GM21423 (cell line): ENCODE data around the gene LSM2.
"Not testable (repeated sequence)": the region's sequence is repeated elsewhere in the genome, so short reads cannot be mapped to it uniquely, and the experiment has no call there.

Experiments used
- ATAC-seq: cut with Tn5 transposase; IDR thresholded peaks from one replicate; pipeline ENCODE4 v1.9.1; 2021; ENCODE audit warnings: mild to moderate bottlenecking, moderate library complexity; ENCODE audit not compliant: unreplicated experiment

LSM2 gene

DNA sequence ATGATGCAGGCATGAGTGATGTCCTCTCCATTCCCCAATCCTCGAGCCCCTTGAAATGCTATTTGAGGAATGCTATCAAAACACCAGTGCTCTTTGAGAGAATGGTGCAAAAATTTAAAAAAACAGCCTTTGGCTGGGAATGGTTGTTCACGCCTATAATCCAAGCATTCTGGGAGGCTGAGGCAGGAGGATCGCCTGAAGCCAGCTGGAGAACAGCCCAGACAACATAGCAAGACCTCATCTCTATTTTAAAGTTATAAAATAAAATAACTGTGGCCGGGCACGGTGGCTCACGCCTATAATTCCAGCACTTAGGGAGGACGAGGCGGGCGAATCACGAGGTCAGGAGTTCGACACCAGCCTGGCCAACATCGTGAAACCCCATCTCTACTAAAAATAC is 7.0 kb downstream of the LSM2 start:
- ATAC-seq: no peak

GRCh38 chr6:31797588-31797987 is 9.2 kb downstream of the LSM2 start:
- ATAC-seq: no peak

GRCh38 chr6:31796993-31797385 is 9.8 kb downstream of the LSM2 start:
- no peak for ATAC-seq

GRCh38 chr6:31795616-31796298 is 11.0 kb downstream of the LSM2 start, which contains the start of gene VARS1:
Gene VARS1 (minus strand): TSS chr6:31795752. CDS start chr6:31795217, 535 bp downstream.
- ATAC-seq: peak; percentile 72

- ATAC-seq: peak; percentile 20
Observed at GRCh38 chr6:31794866-31795615, 11.7 kb downstream of the LSM2 start.

DNA sequence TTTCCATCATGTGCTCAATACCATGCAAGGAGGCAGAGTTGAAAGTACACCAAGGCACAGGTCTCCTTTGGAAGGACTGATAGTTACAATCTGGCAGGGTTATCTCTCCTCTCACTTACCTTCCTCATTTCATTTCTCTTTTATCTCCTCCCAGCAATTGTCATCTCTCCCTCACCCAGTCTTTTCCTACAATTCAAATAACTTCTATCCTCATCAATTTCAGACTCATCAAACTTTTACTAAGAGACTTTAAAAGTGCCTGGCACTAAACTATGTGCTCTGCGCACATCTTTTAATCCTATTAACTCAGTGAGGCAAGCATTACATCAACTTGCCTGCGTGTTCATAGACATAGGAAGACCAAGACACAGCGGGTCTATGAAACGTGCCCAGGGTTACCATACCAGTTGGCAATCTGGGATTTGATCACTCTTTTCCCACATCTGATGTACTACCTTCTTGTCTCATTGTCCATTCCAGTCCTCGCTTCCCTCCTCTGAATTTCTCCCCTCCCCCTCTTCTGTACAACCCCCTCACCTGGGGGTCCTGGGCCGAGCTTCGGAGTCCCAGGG is 12.4 kb downstream of the LSM2 start:
- ATAC-seq: no peak

GRCh38 chr6:31793927-31794245 is 12.9 kb downstream of the LSM2 start:
- not testable (repeated sequence) for ATAC-seq

- no peak for ATAC-seq
Observed at GRCh38 chr6:31792761-31793171, 14.0 kb downstream of the LSM2 start.

DNA sequence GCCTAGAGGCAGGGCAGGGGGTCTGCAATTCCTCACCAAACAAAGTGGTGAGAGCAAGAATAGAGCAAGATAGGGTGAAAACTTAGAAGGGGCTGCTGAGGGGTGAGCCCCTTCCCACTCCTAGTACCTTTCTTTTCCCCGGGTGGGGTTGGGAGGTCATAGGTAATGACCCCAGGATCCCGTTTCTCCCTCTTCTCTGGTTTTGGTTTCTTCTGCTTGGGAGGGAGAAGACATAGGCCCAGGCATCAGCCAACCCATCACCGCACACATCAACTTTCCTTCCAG is 14.7 kb downstream of the LSM2 start:
- no peak for ATAC-seq

- ATAC-seq: no peak
Observed at GRCh38 chr6:31791324-31792089, 15.3 kb downstream of the LSM2 start.

DNA sequence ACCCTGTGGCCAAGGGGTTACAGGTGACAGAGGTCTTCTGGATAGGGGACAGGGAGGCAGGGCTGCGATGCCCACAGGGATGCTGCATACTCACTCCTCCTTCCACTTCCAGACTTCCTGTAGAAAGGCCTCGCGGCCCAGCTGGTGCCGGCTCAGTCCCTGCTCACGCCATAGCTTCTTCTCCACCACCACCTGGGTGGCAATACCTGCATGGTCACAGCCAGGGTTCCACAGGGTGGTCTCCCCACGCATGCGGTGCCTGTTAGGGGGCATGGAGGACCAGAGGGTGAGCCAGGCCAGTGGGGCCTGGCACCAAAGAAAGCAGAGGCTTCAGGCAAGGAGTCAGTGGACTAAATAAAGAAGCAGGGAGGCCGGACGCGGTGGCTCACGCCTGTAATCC is 21.3 kb downstream of the LSM2 start:
- ATAC-seq: no peak

DNA sequence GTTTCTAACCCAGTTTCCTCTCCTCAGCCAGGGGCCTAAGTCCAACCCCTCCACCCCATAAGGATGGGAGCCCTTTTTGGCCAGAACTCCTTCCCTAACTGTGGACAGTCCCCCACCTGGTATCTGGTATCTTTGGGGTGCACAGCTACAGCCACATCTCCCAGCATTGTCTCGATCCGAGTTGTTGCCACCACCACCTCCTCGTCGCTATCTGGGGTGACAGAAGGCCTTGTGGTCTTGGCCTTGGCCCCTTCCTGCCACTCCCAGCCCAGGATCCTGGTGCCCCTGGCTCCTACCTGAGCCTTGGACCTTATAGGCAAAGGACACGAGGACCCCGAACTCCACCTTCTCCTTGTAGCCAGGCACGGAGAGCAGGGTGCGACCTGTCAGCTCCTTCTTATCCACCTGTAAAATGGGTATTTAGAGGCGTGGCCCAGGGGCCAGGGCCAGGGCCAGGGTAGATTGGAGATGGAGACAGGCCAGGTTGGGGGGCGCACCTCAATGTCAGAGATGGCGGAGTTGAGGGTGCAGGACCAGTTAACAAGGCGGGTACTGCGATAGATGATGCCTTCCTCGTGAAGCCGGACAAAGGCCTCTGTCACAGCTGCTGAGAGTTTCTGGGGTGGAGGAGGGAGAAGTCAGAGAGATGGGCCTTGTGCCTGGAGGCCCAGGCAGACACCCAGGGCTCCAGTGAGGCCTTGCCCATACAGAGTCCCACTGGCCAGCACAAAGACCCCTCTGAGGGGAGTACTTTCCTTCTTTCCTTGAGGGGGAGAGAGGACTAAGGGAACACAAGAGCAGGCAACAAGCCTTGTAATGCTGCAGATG is 22.5 kb downstream of the LSM2 start:
- ATAC-seq: no peak

- ATAC-seq: no peak
Observed at GRCh38 chr6:31782126-31782855, 24.5 kb downstream of the LSM2 start.

DNA sequence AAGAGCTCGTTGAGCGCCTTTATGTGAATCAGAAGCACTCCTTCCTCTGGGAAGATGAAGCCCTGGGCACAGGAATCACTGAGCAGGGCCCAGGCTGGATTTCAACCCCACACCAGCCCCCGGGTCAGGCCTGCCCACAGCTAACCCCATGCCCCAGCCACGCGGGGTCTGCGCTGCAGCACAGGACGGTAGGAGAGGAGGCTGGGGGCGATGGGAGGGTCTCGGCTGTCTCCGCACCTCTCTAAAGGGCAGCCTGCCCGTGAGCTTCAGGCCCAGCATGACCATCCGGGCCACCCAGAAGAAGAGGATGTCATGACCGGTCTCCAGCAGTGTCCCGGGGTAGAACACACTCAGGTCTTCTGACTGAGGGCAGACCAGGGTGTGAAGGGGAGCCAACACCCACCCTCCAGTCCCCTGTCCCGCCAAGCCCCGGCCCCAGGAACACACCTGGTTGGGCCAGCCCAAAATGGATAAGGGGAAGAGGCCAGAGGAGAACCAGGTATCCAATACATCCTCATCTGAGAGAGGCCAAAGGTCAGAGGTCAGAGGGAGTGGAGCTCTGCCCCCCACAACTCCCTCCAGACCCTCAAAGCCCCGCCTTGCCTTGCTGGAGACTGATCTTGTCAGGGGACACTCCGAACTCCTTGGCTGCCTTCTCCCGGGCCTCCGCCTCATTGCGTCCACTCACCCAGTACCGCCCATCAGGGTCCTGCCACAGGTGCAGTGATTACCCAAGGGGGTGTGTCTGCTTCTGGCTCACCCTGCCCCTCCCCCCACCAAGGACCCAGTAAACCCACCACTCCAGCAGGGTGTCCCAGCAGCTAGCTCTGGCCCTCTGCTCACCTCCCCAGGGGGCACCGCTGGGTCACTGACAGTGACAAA is 25.3 kb downstream of the LSM2 start:
- ATAC-seq: no peak

DNA sequence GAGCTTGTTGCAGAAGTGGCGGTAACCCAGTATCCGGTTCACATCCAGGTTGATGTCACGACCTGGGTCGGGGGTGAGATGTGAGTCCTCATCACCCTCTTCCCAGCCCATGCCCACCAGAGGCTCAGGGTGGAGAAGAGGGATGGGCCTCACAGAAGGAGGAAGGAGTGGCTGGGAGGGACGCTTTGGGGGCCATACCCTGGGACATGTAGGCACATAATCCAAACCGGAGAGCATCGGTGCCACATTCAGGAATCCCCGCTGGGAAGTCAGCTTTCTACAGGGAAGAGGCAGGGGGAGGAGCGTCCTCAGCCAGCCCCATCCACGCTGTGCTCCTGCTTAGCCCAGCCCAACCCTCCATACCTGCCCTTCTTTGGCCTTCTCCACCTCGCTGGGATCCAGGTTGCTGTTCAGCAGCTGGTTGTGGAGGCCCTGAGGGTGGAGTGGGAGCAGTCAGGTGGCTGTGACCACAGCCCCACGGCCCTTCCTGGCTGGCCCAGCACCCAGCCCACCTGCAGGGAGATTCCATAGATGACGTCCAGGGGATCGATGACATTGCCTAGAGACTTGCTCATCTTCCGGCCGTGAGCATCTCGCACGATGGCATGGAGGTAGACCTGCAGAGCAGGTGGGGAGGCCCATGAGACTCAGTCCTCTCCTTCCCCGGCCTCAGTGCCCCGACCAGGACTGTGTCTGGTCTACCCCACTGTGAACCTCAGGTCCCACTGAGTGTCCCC is 26.1 kb downstream of the LSM2 start:
- ATAC-seq: no peak

- ATAC-seq: no peak
Observed at GRCh38 chr6:31779908-31780307, 26.9 kb downstream of the LSM2 start.

DNA sequence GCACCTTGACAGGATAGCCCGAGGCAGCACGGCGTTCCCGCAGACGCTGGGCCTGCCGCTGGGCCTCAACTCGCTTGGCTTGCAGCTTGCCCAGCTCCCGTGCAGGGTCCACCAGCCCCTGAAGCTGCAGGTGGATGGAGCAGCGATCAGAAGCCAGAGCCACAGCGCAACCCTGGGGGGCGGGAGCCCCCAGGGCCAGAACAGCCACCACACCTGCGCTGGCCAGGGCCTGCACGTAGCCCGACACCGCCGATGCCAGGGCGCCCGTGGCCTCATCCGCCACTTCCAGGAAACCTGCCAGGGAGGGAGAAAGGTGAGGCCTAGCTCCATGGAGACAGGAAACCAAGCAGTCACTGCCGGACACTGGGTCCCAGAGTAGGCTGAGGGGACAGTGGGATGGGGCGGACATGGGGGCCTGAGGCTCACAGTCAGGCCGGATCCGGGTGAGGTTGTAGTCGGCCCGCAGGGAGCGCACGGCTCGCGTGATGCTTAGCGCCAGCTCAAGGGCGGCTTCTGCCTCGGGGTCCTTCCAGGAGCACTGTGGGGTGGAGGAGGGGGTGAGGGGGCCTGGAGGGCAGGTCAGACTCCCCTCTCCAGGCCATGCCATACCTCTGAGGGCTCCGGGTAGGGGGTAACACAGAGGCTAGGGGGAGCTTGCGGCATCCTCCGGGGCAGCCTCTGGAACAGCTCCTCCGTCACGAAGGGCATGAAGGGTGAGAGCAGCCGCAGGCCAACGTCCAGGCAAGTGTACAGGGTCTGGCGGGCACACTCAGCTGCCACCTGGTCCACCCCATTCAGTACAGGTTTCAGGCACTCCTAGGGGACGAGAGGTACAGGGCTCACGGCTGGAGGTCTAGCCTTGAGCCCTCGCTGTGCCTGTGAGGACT is 27.5 kb downstream of the LSM2 start:
- ATAC-seq: no peak

- no peak for ATAC-seq
Observed at GRCh38 chr6:31778193-31778592, 28.6 kb downstream of the LSM2 start.
